NCI-H1694 (cell line): ENCODE results near the gene CACNA1H.

Experiments used
- DNase-seq: peaks from one replicate; lab custom pipeline; 2025; lab: John Stamatoyannopoulos, UW

CACNA1H gene

GRCh38 chr16:1143761-1144450, 9.0 kb upstream of the CACNA1H start:
- no peak for DNase-seq

- no peak for DNase-seq
Measured at GRCh38 chr16:1144476-1145382, 8.2 kb upstream of the CACNA1H start.

- no peak for DNase-seq
Measured at GRCh38 chr16:1145383-1146100, 7.4 kb upstream of the CACNA1H start.

- no peak for DNase-seq
Measured at GRCh38 chr16:1146409-1146808, 6.5 kb upstream of the CACNA1H start.

GRCh38 chr16:1147027-1147426, 5.9 kb upstream of the CACNA1H start:
- DNase-seq, result no peak

- DNase-seq, result no peak
Measured at GRCh38 chr16:1149101-1149636, 3.7 kb upstream of the CACNA1H start.

- DNase-seq, result no peak
Measured at GRCh38 chr16:1150511-1150982, 2.4 kb upstream of the CACNA1H start.

- DNase-seq, result no peak
Measured at GRCh38 chr16:1151424-1152122, 1.3 kb upstream of the CACNA1H start.

- DNase-seq, result no peak
Measured at GRCh38 chr16:1152123-1152638, 725 bp upstream of the CACNA1H start.

- no peak for DNase-seq
Measured at GRCh38 chr16:1153480-1154160, 714 bp downstream of the CACNA1H start.

- no peak for DNase-seq
Measured at GRCh38 chr16:1154291-1154886, 1.5 kb downstream of the CACNA1H start.

GRCh38 chr16:1154887-1155331, 2.0 kb downstream of the CACNA1H start:
- no peak for DNase-seq

- no peak for DNase-seq
Measured at GRCh38 chr16:1155353-1156054, 2.6 kb downstream of the CACNA1H start.

GRCh38 chr16:1156055-1156982, 3.4 kb downstream of the CACNA1H start:
- no peak for DNase-seq

- no peak for DNase-seq
Measured at GRCh38 chr16:1156983-1157638, 4.2 kb downstream of the CACNA1H start.

GRCh38 chr16:1157639-1158455, 4.9 kb downstream of the CACNA1H start:
- no peak for DNase-seq
